HG03571 (cell line): ENCODE measurements around the gene TACSTD2.
"Not testable (repeated sequence)": the region's sequence is repeated elsewhere in the genome, so short reads cannot be mapped to it uniquely, and the experiment has no call there.

Source experiments
- ATAC-seq: cut with Tn5 transposase; IDR thresholded peaks from one replicate; pipeline ENCODE4 v1.9.1; 2021; ENCODE audit not compliant: unreplicated experiment

Gene TACSTD2

GRCh38 chr1:58568271-58568860, 8.7 kb downstream of the TACSTD2 start:
- no peak for ATAC-seq

- ATAC-seq = no peak
Measured at GRCh38 chr1:58566339-58566738, 10.7 kb downstream of the TACSTD2 start.

- ATAC-seq = not testable (repeated sequence)
Measured at GRCh38 chr1:58563715-58564114, 13.3 kb downstream of the TACSTD2 start.

- no peak for ATAC-seq
Measured at GRCh38 chr1:58561633-58562032, 15.4 kb downstream of the TACSTD2 start.

- ATAC-seq = no peak
Measured at GRCh38 chr1:58555393-58555792, 21.7 kb downstream of the TACSTD2 start.

GRCh38 chr1:58551186-58552140, 25.6 kb downstream of the TACSTD2 start:
- ATAC-seq = no peak

- not testable (repeated sequence) for ATAC-seq
Measured at GRCh38 chr1:58549291-58549690, 27.8 kb downstream of the TACSTD2 start.

- ATAC-seq = no peak
Measured at GRCh38 chr1:58548371-58548770, 28.7 kb downstream of the TACSTD2 start.

- ATAC-seq = peak; percentile 97
Measured at GRCh38 chr1:58546520-58547308, 30.3 kb downstream of the TACSTD2 start, which contains the start of gene OMA1. Gene OMA1, minus strand, starts transcription at chr1:58546726. Its CDS starts 7,432 bp downstream, at chr1:58539294.

GRCh38 chr1:58545591-58546519, 31.2 kb downstream of the TACSTD2 start:
- ATAC-seq = peak; percentile 41

GRCh38 chr1:58543260-58543659, 33.8 kb downstream of the TACSTD2 start:
- no peak for ATAC-seq

- no peak for ATAC-seq
Measured at GRCh38 chr1:58539553-58539952, 37.5 kb downstream of the TACSTD2 start.

- ATAC-seq = no peak
Measured at GRCh38 chr1:58538821-58539220, 38.2 kb downstream of the TACSTD2 start.

GRCh38 chr1:58531842-58532241, 45.2 kb downstream of the TACSTD2 start:
- not testable (repeated sequence) for ATAC-seq

GRCh38 chr1:58529284-58529683, 47.8 kb downstream of the TACSTD2 start:
- no peak for ATAC-seq

GRCh38 chr1:58528518-58528917, 48.5 kb downstream of the TACSTD2 start:
- no peak for ATAC-seq
